Measurements from ENCODE around the gene TRAK1.

Gene TRAK1

DNA sequence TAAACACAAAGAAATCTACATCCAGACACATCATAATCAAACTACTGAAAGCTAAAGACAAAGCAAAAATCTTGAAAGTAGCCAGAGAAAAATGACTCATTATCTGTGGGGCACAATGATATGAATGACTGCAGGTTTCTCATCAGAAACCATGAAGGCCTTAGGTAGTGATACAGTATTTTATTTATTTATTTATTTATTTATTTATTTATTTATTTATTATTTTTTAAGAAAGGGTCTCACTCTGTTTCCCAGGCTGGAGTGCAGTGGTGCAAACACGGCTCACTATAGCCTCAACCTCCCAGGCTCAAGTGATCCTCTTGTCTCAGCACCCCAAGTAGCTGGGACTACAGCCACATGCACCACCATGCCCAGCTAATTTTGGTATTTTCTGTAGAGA, 159.6 kb downstream of the TRAK1 start:
- no peak overlapping the region for H3K4me3 ChIP-seq (ENCODE audit: low read depth, low read length)
- TF ChIP-seq, protein P1, sequence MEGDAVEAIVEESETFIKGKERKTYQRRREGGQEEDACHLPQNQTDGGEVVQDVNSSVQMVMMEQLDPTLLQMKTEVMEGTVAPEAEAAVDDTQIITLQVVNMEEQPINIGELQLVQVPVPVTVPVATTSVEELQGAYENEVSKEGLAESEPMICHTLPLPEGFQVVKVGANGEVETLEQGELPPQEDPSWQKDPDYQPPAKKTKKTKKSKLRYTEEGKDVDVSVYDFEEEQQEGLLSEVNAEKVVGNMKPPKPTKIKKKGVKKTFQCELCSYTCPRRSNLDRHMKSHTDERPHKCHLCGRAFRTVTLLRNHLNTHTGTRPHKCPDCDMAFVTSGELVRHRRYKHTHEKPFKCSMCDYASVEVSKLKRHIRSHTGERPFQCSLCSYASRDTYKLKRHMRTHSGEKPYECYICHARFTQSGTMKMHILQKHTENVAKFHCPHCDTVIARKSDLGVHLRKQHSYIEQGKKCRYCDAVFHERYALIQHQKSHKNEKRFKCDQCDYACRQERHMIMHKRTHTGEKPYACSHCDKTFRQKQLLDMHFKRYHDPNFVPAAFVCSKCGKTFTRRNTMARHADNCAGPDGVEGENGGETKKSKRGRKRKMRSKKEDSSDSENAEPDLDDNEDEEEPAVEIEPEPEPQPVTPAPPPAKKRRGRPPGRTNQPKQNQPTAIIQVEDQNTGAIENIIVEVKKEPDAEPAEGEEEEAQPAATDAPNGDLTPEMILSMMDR (IDR thresholded peaks at IDR 0.05; ENCODE audit: borderline replicate concordance, insufficient read depth, low read depth, low read length), result no peak

DNA sequence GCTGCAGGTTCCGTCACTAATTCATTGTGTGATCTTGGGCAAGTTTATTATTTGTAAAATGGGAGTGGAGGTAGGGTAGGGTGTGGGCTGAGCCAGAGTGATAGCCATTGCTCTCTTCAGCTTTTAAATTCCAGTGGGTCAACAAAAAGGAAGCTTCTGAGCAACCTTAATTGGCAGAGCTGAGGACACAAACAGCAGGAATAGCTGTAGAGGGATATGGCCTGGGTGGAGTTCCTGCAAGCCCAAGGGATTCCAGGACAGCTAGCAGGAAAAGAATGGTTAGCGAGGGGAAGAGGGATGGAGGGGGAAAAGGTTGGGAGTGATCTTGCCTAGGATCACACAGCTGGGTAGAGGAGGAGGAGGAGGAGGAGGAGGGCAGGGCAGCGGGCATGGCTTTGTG, 163.4 kb downstream of the TRAK1 start:
- H3K4me3 ChIP-seq (ENCODE audit: low read depth, low read length), result no peak overlapping the region
- TF ChIP-seq, protein P1 (IDR thresholded peaks at IDR 0.05; ENCODE audit: borderline replicate concordance, insufficient read depth, low read depth, low read length), result no peak

DNA sequence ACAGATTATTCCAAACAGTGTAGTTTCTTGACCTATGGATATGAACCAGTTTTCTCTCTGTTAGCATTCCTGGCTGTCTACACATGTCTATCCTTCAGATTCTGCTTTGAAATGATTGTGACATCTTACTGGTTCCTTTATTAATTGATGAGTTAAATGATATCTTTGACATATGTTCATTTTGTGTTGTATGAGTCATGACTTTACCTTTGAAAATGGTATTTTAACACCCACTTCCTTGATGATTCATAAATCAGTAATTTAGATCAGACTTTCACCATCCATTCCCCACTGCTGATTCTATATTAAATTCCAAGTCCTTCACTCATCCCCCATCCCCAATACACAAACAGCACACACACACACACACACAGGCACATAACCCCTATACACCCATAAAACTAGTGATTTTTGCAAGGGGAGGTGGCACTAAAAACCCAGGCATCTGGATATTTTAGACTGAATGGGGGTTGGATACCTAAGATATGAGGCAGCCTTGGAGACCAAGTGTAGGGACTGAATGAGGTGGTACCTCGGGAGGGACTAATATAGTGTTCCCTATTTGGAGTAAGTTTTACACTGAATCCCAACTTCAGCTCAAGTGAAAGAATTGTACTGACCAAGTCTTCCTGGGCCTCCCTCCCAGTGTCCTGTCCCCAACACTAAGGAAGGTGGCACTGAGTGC, 165.1 kb downstream of the TRAK1 start:
- H3K4me3 ChIP-seq (ENCODE audit: low read depth, low read length), result no peak overlapping the region
- TF ChIP-seq, protein P1 (IDR thresholded peaks at IDR 0.05; ENCODE audit: borderline replicate concordance, insufficient read depth, low read depth, low read length), result no peak

DNA sequence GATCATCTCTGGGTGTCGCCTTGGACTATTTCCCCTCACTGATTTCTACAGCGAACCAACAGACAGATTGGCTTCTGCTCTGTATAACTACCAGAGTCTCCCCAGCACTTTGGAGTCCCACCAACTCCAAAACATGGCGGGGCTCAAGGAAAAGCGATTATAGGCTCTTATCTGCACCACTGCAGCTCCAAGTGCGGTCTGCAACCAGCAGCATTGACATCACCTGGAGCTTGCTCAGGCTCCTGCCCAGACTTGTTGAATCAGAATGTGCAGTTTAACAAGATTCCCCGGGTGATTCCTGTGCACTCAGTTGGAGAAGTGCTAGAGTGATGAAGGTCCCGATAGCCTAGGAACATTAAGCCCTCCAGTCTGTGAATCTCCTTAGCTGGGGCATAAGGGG, 165.8 kb downstream of the TRAK1 start:
- H3K4me3 ChIP-seq (ENCODE audit: low read depth, low read length), result no peak overlapping the region
- TF ChIP-seq, protein P1 (IDR thresholded peaks at IDR 0.05; ENCODE audit: borderline replicate concordance, insufficient read depth, low read depth, low read length), result no peak

DNA sequence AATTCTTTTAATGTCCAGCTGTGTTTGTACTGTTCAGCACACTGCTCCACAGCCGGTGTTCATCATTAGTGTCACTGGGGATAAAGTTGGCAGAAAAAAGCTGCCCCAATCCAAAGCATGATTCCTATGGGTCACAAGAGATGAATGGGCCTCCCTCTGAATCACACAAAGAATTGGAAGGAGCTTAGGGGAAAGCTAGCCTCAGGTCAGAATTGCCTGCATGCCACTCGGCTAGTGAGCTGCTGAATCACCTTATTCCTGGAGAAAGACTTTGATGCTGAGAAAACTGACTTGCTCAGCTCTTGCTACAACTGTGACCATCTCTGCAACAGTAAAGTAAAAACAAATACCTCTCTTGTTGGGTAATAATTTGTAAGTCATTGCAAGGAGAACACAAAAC, 171.4 kb downstream of the TRAK1 start:
- H3K4me3 ChIP-seq (ENCODE audit: low read depth, low read length), result no peak overlapping the region
- TF ChIP-seq, protein P1 (IDR thresholded peaks at IDR 0.05; ENCODE audit: borderline replicate concordance, insufficient read depth, low read depth, low read length), result no peak

DNA sequence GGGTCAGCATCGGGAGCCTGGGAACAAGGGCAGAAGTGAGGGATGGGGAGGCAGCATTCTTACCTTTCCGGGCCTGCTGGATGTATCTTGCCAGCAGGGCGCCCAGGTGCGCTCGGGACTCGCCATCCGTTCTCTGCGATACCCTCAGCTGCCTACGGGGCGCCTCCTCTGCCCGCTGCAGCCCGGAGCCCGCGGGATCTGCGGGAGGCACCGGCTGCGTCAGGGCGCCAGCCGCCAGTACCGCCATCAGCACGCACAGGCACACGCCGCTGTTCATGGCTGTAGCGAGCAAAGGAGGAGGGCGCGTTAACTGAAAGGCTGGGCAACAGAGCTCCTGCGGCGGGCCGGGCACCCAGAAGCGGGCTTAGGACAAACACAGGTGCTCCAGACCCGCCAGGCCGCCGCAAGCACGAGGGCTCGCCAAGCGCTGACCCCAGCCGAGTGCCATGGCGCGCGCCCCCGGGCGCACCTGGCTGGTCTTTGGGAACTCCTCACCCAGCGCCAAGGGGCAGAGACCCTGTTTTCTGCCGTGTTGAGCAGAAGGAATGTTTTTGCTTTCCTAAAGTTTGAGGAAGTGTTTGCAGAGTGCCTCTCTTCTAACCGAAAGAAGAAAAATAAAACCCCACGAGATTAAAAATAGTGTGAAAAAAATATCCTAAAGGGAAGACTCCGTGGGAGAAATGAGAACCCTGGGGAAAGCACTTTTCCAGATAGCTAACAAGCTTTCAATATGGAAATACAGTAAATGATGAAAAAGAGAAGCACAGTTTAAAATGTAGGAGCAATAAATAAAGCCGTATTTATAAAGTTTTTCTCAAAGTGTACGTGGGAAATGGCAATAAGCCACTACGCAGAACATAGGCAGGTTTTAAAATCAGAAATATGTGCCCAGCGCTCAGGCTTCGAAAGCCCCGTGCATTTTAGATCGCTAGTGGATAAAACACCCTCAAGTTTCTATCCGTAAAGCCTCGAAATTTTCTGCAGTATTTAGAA, 172.5 kb downstream of the TRAK1 start:
- H3K4me3 ChIP-seq (ENCODE audit: low read depth, low read length), result no peak overlapping the region

More for the DNA sequence above, 172.5 kb downstream of the TRAK1 start:
- TF ChIP-seq, protein P1 (IDR thresholded peaks at IDR 0.05; ENCODE audit: borderline replicate concordance, insufficient read depth, low read depth, low read length), result no peak

Data from GM12875 (cell line).